Fibroblast of lung (primary cell): ENCODE results near the gene SKIL. TPM values are rescaled to one million over a fixed set of nuclear protein-coding genes. Genes with fewer than 3 reads are reported as not detected.

Source experiments
- DNase-seq, 2 donors: peaks; one replicate each; pipeline versions ENCODE4 v3.0.0 to v3.0.0-alpha.2; 2010; ENCODE audit warnings: low read depth in 2 of 2
- H2AFZ ChIP-seq: 2 replicates; pipeline ENCODE4 v1.5.1; 2012; ENCODE audit warnings: low read length, control low read depth, inconsistent platforms
- H3K27ac ChIP-seq: 2 replicates; pipeline ENCODE4 v1.5.1; 2011; ENCODE audit warnings: low read length, control low read depth; ENCODE audit not compliant: insufficient read depth
- H3K27me3 ChIP-seq: 2 replicates; pipeline ENCODE4 v1.5.1; 2011; ENCODE audit warnings: mild to moderate bottlenecking, low read length; ENCODE audit not compliant: control insufficient read depth, insufficient read depth
- H3K36me3 ChIP-seq: 2 replicates; pipeline ENCODE4 v1.5.1; 2011; ENCODE audit warnings: low read length; ENCODE audit not compliant: control insufficient read depth, insufficient read depth
- H3K4me1 ChIP-seq: 2 replicates; pipeline ENCODE4 v1.5.1; 2011; ENCODE audit warnings: low read length; ENCODE audit not compliant: control insufficient read depth, insufficient read depth; ENCODE audit errors: extremely low read depth
- H3K4me2 ChIP-seq: 2 replicates; pipeline ENCODE4 v1.5.1; 2011; ENCODE audit warnings: low read length, control low read depth; ENCODE audit not compliant: insufficient read depth; ENCODE audit errors: extremely low read depth
- H3K4me3 ChIP-seq, 4 experiments: fragments of 200-600 bp in 1 of 4; sonication (generic) in 1 of 4; replicated peaks in 1 of 4; 2 replicates each; pipeline ENCODE4 v1.5.1; 2011 to 2016; ENCODE audit warnings: low read length in 4 of 4, low read depth in 3 of 4, mild to moderate bottlenecking in 3 of 4, control low read depth in 2 of 4, inconsistent platforms in 1 of 4, mixed read lengths in 1 of 4; ENCODE audit not compliant: insufficient read depth in 1 of 4; ENCODE audit errors: control extremely low read depth in 1 of 4
- H3K79me2 ChIP-seq: 2 replicates; pipeline ENCODE4 v1.5.1; 2012; ENCODE audit warnings: mild to moderate bottlenecking, low read length, inconsistent platforms; ENCODE audit not compliant: control insufficient read depth, insufficient read depth
- H3K9ac ChIP-seq: 2 replicates; pipeline ENCODE4 v1.5.1; 2011; ENCODE audit warnings: mild to moderate bottlenecking, low read length, control low read depth; ENCODE audit not compliant: insufficient read depth
- H3K9me3 ChIP-seq: 2 replicates; pipeline ENCODE4 v1.5.1; 2012; ENCODE audit warnings: low read depth, low read length; ENCODE audit not compliant: control insufficient read depth, insufficient read depth
- H4K20me1 ChIP-seq: 2 replicates; pipeline ENCODE4 v1.5.1; 2011; ENCODE audit warnings: low read length; ENCODE audit not compliant: control insufficient read depth, insufficient read depth; ENCODE audit errors: extremely low read depth
- CTCF ChIP-seq, 2 donors: IDR thresholded peaks in 1 of 2; conservative IDR thresholded peaks in 1 of 2; 1 replicate in 1 of 2; 2 replicates in 1 of 2; pipeline ENCODE4 v1.5.1; 2011 to 2012; ENCODE audit warnings: low read length in 2 of 2, control low read depth in 1 of 2, inconsistent platforms in 1 of 2, low read depth in 1 of 2, mild to moderate bottlenecking in 1 of 2
- EZH2 ChIP-seq: IDR thresholded peaks from 2 replicates; pipeline ENCODE4 v1.5.1; 2012; ENCODE audit warnings: low read length, control low read depth, mild to moderate bottlenecking; ENCODE audit errors: missing control alignments
- polyA plus RNA-seq, 2 donors: library from polyadenylated mRNA; depleted of rRNA in 1 of 2; stranded (reverse) in 1 of 2; unstranded in 1 of 2; fragments of >200 nt; gene quantifications; 2 replicates each; pipeline ENCODE4 v1.2.1, GENCODE V29; 2011 to 2012; ENCODE audit warnings: missing spikeins in 1 of 2
- total RNA-seq: library from RNA; depleted of rRNA; stranded (reverse); fragments of >200 nt; gene quantifications from 2 replicates; pipeline ENCODE4 v1.2.1, GENCODE V29; 2014

Gene SKIL
- total and polyA plus RNA-seq, 2 donors (not counting 1 experiment from before 2014, with no cell fraction given): 15.3 to 33.4 TPM

GRCh38 chr3:170383567-170383966, 26.1 kb downstream of the SKIL start:
- H3K27ac ChIP-seq: no peak overlapping the region
- no peaks in the 10 kb centered on the region for H4K20me1 ChIP-seq
- no peak overlapping the region for H3K4me3 ChIP-seq

GRCh38 chr3:170386468-170386867, 29.0 kb downstream of the SKIL start:
- Histone ChIP-seq H3K9me3 (no peaks in the 10 kb centered on the region), H3K27me3 (no peaks in the 10 kb centered on the region), H3K9ac (no peak overlapping the region), H3K4me1 (no peaks in the 10 kb centered on the region), H3K4me3 (no peak overlapping the region), H4K20me1 (no peaks in the 10 kb centered on the region), H3K36me3 (peaks cover 2% of the 10 kb centered on the region), H3K4me2 (no peak overlapping the region), H2AFZ (no peak overlapping the region), H3K79me2 (no peaks in the 10 kb centered on the region), H3K27ac (no peak overlapping the region)
- no peak for DNase-seq
- TF ChIP-seq CTCF (conservative IDR thresholded peaks at IDR 0.05 in 1 of 2, IDR thresholded peaks at IDR 0.05 in 1 of 2; ENCODE audit: low read depth in 1 of 2, low read length in 2 of 2) (no peak), EZH2 (no peak)

More at GRCh38 chr3:170383567-170383966, 26.1 kb downstream of the SKIL start:
- H3K9me3 ChIP-seq: no peaks in the 10 kb centered on the region
- H3K9ac ChIP-seq: no peak overlapping the region
- no peaks in the 10 kb centered on the region for H3K79me2 ChIP-seq
- peak in 1 of 2 donors; percentile 67 for DNase-seq
- TF ChIP-seq EZH2 (no peak), CTCF (conservative IDR thresholded peaks at IDR 0.05 in 1 of 2, IDR thresholded peaks at IDR 0.05 in 1 of 2; ENCODE audit: low read depth in 1 of 2, low read length in 2 of 2) (no peak)
- H3K4me2 ChIP-seq: no peak overlapping the region
- H3K27me3 ChIP-seq: no peaks in the 10 kb centered on the region
- peaks cover 2% of the 10 kb centered on the region for H3K36me3 ChIP-seq
- H2AFZ ChIP-seq: no peak overlapping the region
- no peaks in the 10 kb centered on the region for H3K4me1 ChIP-seq

- H3K36me3 ChIP-seq: peaks cover 2% of the 10 kb centered on the region
- TF ChIP-seq CTCF (conservative IDR thresholded peaks at IDR 0.05 in 1 of 2, IDR thresholded peaks at IDR 0.05 in 1 of 2; ENCODE audit: low read depth in 1 of 2, low read length in 2 of 2): no peak
- TF ChIP-seq EZH2: no peak
- H3K4me2 ChIP-seq: no peak overlapping the region
- no peaks in the 10 kb centered on the region for H3K4me1 ChIP-seq
- H3K27me3 ChIP-seq: no peaks in the 10 kb centered on the region
- no peaks in the 10 kb centered on the region for H3K9me3 ChIP-seq
- H2AFZ ChIP-seq: no peak overlapping the region
- no peaks in the 10 kb centered on the region for H3K79me2 ChIP-seq
- no peak overlapping the region for H3K9ac ChIP-seq
- peak; percentile 16 to 44 for DNase-seq
- no peak overlapping the region for H3K27ac ChIP-seq
- no peak overlapping the region for H3K4me3 ChIP-seq
- no peaks in the 10 kb centered on the region for H4K20me1 ChIP-seq
Measured at GRCh38 chr3:170387950-170388349, 30.4 kb downstream of the SKIL start.
